ENCODE measurements around the gene CDH23. TPM values are rescaled to one million over a fixed set of nuclear protein-coding genes. Genes with fewer than 3 reads are reported as not detected.

CDH23 gene
- total RNA-seq, 1 experiment from 2014 or later: 0.34 TPM

- POLR2A ChIA-PET: no interaction called here
- no peaks in the 10 kb centered on the region for H3K36me3 Mint-ChIP-seq (ENCODE audit: insufficient read depth, unreplicated experiment)
- Histone ChIP-seq H3K36me3 (ENCODE audit: control insufficient read depth, insufficient read depth, low read length) (no peaks in the 10 kb centered on the region), H3K4me1 (no peaks in the 10 kb centered on the region), H3K9me3 (no peaks in the 10 kb centered on the region), H3K27me3 (replicated peaks; ENCODE audit: control insufficient read depth, insufficient read depth, low read length) (no peaks in the 10 kb centered on the region), H3K4me3 (ENCODE audit: low read depth, low read length) (no peak overlapping the region)
- H3K4me1 Mint-ChIP-seq (ENCODE audit: low read depth, unreplicated experiment): no peaks in the 10 kb centered on the region
- H3K4me3 Mint-ChIP-seq (ENCODE audit: unreplicated experiment): no peak overlapping the region
- TF ChIP-seq, protein P1, sequence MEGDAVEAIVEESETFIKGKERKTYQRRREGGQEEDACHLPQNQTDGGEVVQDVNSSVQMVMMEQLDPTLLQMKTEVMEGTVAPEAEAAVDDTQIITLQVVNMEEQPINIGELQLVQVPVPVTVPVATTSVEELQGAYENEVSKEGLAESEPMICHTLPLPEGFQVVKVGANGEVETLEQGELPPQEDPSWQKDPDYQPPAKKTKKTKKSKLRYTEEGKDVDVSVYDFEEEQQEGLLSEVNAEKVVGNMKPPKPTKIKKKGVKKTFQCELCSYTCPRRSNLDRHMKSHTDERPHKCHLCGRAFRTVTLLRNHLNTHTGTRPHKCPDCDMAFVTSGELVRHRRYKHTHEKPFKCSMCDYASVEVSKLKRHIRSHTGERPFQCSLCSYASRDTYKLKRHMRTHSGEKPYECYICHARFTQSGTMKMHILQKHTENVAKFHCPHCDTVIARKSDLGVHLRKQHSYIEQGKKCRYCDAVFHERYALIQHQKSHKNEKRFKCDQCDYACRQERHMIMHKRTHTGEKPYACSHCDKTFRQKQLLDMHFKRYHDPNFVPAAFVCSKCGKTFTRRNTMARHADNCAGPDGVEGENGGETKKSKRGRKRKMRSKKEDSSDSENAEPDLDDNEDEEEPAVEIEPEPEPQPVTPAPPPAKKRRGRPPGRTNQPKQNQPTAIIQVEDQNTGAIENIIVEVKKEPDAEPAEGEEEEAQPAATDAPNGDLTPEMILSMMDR (IDR thresholded peaks at IDR 0.05; ENCODE audit: insufficient read depth in 1 of 2, low read depth in 1 of 2, low read length in 1 of 2, severe bottlenecking in 1 of 2, unreplicated experiment in 1 of 2): no peak
- H3K9me3 Mint-ChIP-seq (ENCODE audit: unreplicated experiment): no peaks in the 10 kb centered on the region
- H3K27ac Mint-ChIP-seq (ENCODE audit: unreplicated experiment): no peak overlapping the region
- BruUV-seq (replicated peaks): no TSS peak
- H3K27me3 Mint-ChIP-seq (ENCODE audit: insufficient read depth, unreplicated experiment): peaks cover 4% of the 10 kb centered on the region
- DNase-seq: no peak
- CTCF ChIA-PET: interaction anchor here (0.8 to 1.4 kb wide), 2 partner anchors 317 to 1828 kb away, joined by 3 read pairs; no protein-coding TSS in a partner anchor
- intact Hi-C loops (cut with micrococcal nuclease; ENCODE audit: unreplicated experiment): no loop called here
These were observed 304.9 kb downstream of the CDH23 start for GRCh38 chr10:71701496-71702132.

GRCh38 chr10:71703577-71703976 lies 306.9 kb downstream of the CDH23 start:
- POLR2A ChIA-PET: no interaction called here

DNA sequence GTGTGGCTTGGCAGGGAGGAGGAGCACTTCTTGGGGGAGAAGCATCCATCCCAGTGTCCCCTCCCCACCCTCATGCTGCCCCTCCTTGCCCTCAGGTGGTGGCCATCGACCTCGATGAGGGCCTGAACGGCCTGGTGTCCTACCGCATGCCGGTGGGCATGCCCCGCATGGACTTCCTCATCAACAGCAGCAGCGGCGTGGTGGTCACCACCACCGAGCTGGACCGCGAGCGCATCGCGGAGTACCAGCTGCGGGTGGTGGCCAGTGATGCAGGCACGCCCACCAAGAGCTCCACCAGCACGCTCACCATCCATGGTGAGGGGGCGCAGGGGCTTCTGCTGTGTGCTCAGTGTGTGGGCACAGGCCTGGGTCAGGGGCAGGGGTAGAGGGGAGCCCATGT lies 308.1 kb downstream of the CDH23 start:
- Histone ChIP-seq H3K4me1 (no peaks in the 10 kb centered on the region), H3K4me3 (ENCODE audit: low read depth, low read length) (no peak overlapping the region), H3K27me3 (replicated peaks; ENCODE audit: control insufficient read depth, insufficient read depth, low read length) (no peaks in the 10 kb centered on the region), H3K36me3 (ENCODE audit: control insufficient read depth, insufficient read depth, low read length) (no peaks in the 10 kb centered on the region), H3K9me3 (no peaks in the 10 kb centered on the region)
- ChIA-PET POLR2A (no interaction called here), CTCF (interaction anchor here (0.5 to 4.8 kb wide), 2 partner anchors 7 to 1823 kb away, joined by 3 to 56 read pairs; no protein-coding TSS in a partner anchor)
- H3K27me3 Mint-ChIP-seq (ENCODE audit: insufficient read depth, unreplicated experiment): no peaks in the 10 kb centered on the region
- no peaks in the 10 kb centered on the region for H3K4me1 Mint-ChIP-seq (ENCODE audit: low read depth, unreplicated experiment)
- DNase-seq: no peak
- no TSS peak for BruUV-seq (replicated peaks)
- intact Hi-C loops (cut with micrococcal nuclease; ENCODE audit: unreplicated experiment): loop anchor here (5.0 kb wide), 1 partner anchor 107 kb away; no protein-coding TSS in a partner anchor
- H3K36me3 Mint-ChIP-seq (ENCODE audit: insufficient read depth, unreplicated experiment): no peaks in the 10 kb centered on the region
- H3K4me3 Mint-ChIP-seq (ENCODE audit: unreplicated experiment): no peak overlapping the region
- H3K27ac Mint-ChIP-seq (ENCODE audit: unreplicated experiment): no peak overlapping the region
- H3K9me3 Mint-ChIP-seq (ENCODE audit: unreplicated experiment): no peaks in the 10 kb centered on the region
- TF ChIP-seq, protein P1 (IDR thresholded peaks at IDR 0.05; ENCODE audit: insufficient read depth in 1 of 2, low read depth in 1 of 2, low read length in 1 of 2, severe bottlenecking in 1 of 2, unreplicated experiment in 1 of 2): no peak

More at GRCh38 chr10:71703577-71703976, 306.9 kb downstream of the CDH23 start:
- TF ChIP-seq, protein P1 (IDR thresholded peaks at IDR 0.05; ENCODE audit: insufficient read depth in 1 of 2, low read depth in 1 of 2, low read length in 1 of 2, severe bottlenecking in 1 of 2, unreplicated experiment in 1 of 2): no peak
- peaks cover 4% of the 10 kb centered on the region for H3K27me3 Mint-ChIP-seq (ENCODE audit: insufficient read depth, unreplicated experiment)
- H3K4me1 ChIP-seq: no peaks in the 10 kb centered on the region
- no peak overlapping the region for H3K4me3 ChIP-seq (ENCODE audit: low read depth, low read length)
- no peaks in the 10 kb centered on the region for H3K36me3 Mint-ChIP-seq (ENCODE audit: insufficient read depth, unreplicated experiment)
- no peaks in the 10 kb centered on the region for H3K9me3 Mint-ChIP-seq (ENCODE audit: unreplicated experiment)
- no peaks in the 10 kb centered on the region for H3K9me3 ChIP-seq
- DNase-seq: no peak
- no peaks in the 10 kb centered on the region for H3K36me3 ChIP-seq (ENCODE audit: control insufficient read depth, insufficient read depth, low read length)
- H3K27ac Mint-ChIP-seq (ENCODE audit: unreplicated experiment): no peak overlapping the region
- H3K4me1 Mint-ChIP-seq (ENCODE audit: low read depth, unreplicated experiment): no peaks in the 10 kb centered on the region
- no TSS peak for BruUV-seq (replicated peaks)
- CTCF ChIA-PET: interaction anchor here (1.1 kb wide), 1 partner anchor 265 kb away, joined by 3 read pairs; no protein-coding TSS in a partner anchor
- no peak overlapping the region for H3K4me3 Mint-ChIP-seq (ENCODE audit: unreplicated experiment)
- intact Hi-C loops (cut with micrococcal nuclease; ENCODE audit: unreplicated experiment): no loop called here
- no peaks in the 10 kb centered on the region for H3K27me3 ChIP-seq (replicated peaks; ENCODE audit: control insufficient read depth, insufficient read depth, low read length)

All from Caco-2 (cell line).